Measurements from ENCODE around the gene PRXL2B. TPM values are rescaled to one million over a fixed set of nuclear protein-coding genes. Genes with fewer than 3 reads are reported as not detected.

The PRXL2B gene
- total RNA-seq, 2 experiments from 2014 or later: 17.0 to 22.2 TPM

DNA sequence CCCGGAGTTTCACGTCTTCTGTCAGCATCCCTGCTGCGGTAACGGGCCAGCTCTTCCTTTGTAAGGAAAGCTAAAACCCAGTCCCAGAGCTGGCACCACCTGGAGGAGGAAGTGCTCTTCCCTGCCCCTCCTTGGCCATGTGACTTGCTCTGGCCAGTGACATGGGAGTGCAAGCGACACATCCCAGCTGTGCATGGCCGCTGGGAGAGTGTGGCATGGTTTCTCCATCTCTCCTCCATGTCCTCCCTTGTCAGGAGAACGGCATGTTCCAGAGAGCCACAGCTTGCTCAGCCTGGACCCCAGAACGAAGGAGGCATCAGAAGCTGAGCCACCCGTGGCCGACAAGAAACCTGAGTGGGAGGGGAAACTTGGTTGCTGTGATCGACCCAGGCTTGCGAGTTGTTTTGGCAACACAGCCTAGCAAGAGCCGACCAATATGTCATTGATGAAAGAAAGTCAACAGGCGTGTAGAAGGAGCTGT lies 2.7 kb upstream of the PRXL2B start:
- DNase-seq: no peak
- Mint-ChIP-seq H3K27me3 (no peaks in the 10 kb centered on the region), H3K9me3 (no peaks in the 10 kb centered on the region), H3K4me1 (peaks cover 49% of the 10 kb centered on the region), H3K27ac (peak overlapping the region; percentile 93), H3K4me3 (peak overlapping the region; percentile 88), H3K36me3 (ENCODE audit: low read depth) (peaks cover 13% of the 10 kb centered on the region)
- ChIA-PET CTCF (interaction anchor here (2.7 to 4.6 kb wide), 5 partner anchors 23 to 168 kb away, joined by 18 to 32 read pairs (median 27); partner anchors contain the start of genes PANK4 and TNFRSF14), POLR2A (interaction anchor here (1.8 to 7.3 kb wide), 5 partner anchors 19 to 192 kb away, joined by 7 to 169 read pairs (median 26); partner anchors contain the start of genes MORN1, RER1 and TNFRSF14)

DNA sequence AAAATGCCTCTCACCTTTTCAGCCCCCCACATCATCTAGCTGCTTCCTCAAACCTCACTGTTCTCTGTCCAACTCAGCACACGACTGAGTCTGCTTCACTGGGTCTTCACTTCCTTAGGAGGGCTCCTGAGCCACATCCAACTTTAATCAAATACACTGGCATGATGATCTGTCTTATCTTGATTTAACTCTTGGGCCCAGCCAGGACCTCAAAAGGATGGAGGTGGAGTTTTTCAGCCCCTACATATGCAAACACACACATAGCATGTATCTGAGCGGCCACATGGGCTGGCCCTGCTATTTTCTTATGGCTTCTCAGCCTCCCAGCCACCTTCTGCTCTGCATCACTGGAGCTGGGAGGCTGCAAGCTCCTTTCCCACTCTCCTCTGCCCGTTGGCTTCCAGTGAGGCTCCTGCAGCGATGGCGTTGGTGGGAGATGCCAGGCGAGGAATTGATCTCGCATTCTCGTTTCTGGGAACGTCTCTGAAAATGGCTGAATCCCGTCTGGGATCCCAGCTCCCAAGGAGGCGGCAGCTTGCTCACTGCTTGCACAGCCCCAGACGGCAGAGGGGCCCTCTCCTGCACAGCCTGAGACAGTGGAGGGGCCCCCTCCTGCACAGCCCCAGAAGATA lies 1.8 kb upstream of the PRXL2B start:
- DNase-seq: no peak
- Mint-ChIP-seq H3K27ac (peak overlapping the region; percentile 93), H3K36me3 (ENCODE audit: low read depth) (peaks cover 15% of the 10 kb centered on the region), H3K4me3 (peak overlapping the region; percentile 88), H3K27me3 (no peaks in the 10 kb centered on the region), H3K4me1 (peaks cover 42% of the 10 kb centered on the region), H3K9me3 (no peaks in the 10 kb centered on the region)
- ChIA-PET CTCF (interaction anchor here (1.0 to 4.6 kb wide), 9 partner anchors 20 to 390 kb away, joined by 3 to 32 read pairs (median 18); partner anchors contain the start of genes FAAP20, MORN1, PANK4 and RER1), POLR2A (interaction anchor here (0.6 to 7.3 kb wide), 26 partner anchors 7 to 946 kb away, joined by 3 to 169 read pairs (median 6); partner anchors contain the start of genes FAAP20, MORN1, PANK4 and PEX10)

- Mint-ChIP-seq H3K4me1 (peaks cover 39% of the 10 kb centered on the region), H3K9me3 (no peaks in the 10 kb centered on the region), H3K36me3 (ENCODE audit: low read depth) (peaks cover 15% of the 10 kb centered on the region), H3K4me3 (peak overlapping the region; percentile 88), H3K27ac (peak overlapping the region; percentile 93), H3K27me3 (no peaks in the 10 kb centered on the region)
- DNase-seq: peak; percentile 76
- ChIA-PET CTCF (interaction anchor here (0.5 to 4.6 kb wide), 11 partner anchors 15 to 391 kb away, joined by 3 to 32 read pairs (median 8); partner anchors contain the start of genes FAAP20, MORN1, PANK4 and RER1), POLR2A (interaction anchor here (0.6 to 7.3 kb wide), 29 partner anchors 8 to 945 kb away, joined by 3 to 169 read pairs (median 5); partner anchors contain the start of genes FAAP20, MORN1, PANK4 and PEX10)
Observed at GRCh38 chr1:2585318-2586092, 1.1 kb upstream of the PRXL2B start.

- H3K36me3 Mint-ChIP-seq (ENCODE audit: low read depth): peaks cover 9% of the 10 kb centered on the region
- ChIA-PET POLR2A (interaction anchor here (0.6 to 7.3 kb wide), 9 partner anchors 9 to 702 kb away, joined by 3 to 169 read pairs (median 19); partner anchors contain the start of genes PANK4, PEX10 and TNFRSF14), CTCF (interaction anchor here (1.0 to 4.6 kb wide), 4 partner anchors 9 to 39 kb away, joined by 3 to 32 read pairs (median 18); partner anchors contain the start of gene TNFRSF14)
- no peaks in the 10 kb centered on the region for H3K9me3 Mint-ChIP-seq
- no peak overlapping the region for H3K27ac Mint-ChIP-seq
- H3K4me1 Mint-ChIP-seq: peaks cover 28% of the 10 kb centered on the region
- peak; percentile 43 for DNase-seq
- no peaks in the 10 kb centered on the region for H3K27me3 Mint-ChIP-seq
- H3K4me3 Mint-ChIP-seq: peak overlapping the region; percentile 88
Observed at GRCh38 chr1:2587071-2587859, 688 bp downstream of the PRXL2B start.

- DNase-seq: no peak
- ChIA-PET CTCF (interaction anchor here (1.0 to 4.6 kb wide), 4 partner anchors 10 to 40 kb away, joined by 3 to 32 read pairs (median 18); partner anchors contain the start of gene TNFRSF14), POLR2A (interaction anchor here (2.1 to 7.3 kb wide), 6 partner anchors 10 to 63 kb away, joined by 8 to 169 read pairs (median 37); partner anchors contain the start of genes PANK4 and TNFRSF14)
- Mint-ChIP-seq H3K4me3 (peak overlapping the region; percentile 88), H3K36me3 (ENCODE audit: low read depth) (peaks cover 8% of the 10 kb centered on the region), H3K9me3 (no peaks in the 10 kb centered on the region), H3K4me1 (peaks cover 28% of the 10 kb centered on the region), H3K27me3 (no peaks in the 10 kb centered on the region), H3K27ac (no peak overlapping the region)
Observed at GRCh38 chr1:2587860-2588571, 1.4 kb downstream of the PRXL2B start.

- H3K27me3 Mint-ChIP-seq: no peaks in the 10 kb centered on the region
- DNase-seq: no peak
- POLR2A ChIA-PET: interaction anchor here (3.9 to 7.3 kb wide), 2 partner anchors 11 to 32 kb away, joined by 44 to 169 read pairs; partner anchors contain the start of gene TNFRSF14
- H3K27ac Mint-ChIP-seq: no peak overlapping the region
- H3K4me1 Mint-ChIP-seq: peaks cover 21% of the 10 kb centered on the region
- H3K4me3 Mint-ChIP-seq: peak overlapping the region; percentile 21
- CTCF ChIA-PET: no interaction called here
- H3K36me3 Mint-ChIP-seq (ENCODE audit: low read depth): peaks cover 8% of the 10 kb centered on the region
- H3K9me3 Mint-ChIP-seq: no peaks in the 10 kb centered on the region
Observed at GRCh38 chr1:2588661-2589430, 2.3 kb downstream of the PRXL2B start.

GRCh38 chr1:2589431-2590232 lies 3.1 kb downstream of the PRXL2B start:
- H3K27ac Mint-ChIP-seq: no peak overlapping the region
- DNase-seq: no peak
- peaks cover 13% of the 10 kb centered on the region for H3K4me1 Mint-ChIP-seq
- no peaks in the 10 kb centered on the region for H3K27me3 Mint-ChIP-seq
- no peak overlapping the region for H3K4me3 Mint-ChIP-seq
- no peaks in the 10 kb centered on the region for H3K9me3 Mint-ChIP-seq
- peaks cover 5% of the 10 kb centered on the region for H3K36me3 Mint-ChIP-seq (ENCODE audit: low read depth)
- POLR2A ChIA-PET: no interaction called here
- CTCF ChIA-PET: no interaction called here

DNA sequence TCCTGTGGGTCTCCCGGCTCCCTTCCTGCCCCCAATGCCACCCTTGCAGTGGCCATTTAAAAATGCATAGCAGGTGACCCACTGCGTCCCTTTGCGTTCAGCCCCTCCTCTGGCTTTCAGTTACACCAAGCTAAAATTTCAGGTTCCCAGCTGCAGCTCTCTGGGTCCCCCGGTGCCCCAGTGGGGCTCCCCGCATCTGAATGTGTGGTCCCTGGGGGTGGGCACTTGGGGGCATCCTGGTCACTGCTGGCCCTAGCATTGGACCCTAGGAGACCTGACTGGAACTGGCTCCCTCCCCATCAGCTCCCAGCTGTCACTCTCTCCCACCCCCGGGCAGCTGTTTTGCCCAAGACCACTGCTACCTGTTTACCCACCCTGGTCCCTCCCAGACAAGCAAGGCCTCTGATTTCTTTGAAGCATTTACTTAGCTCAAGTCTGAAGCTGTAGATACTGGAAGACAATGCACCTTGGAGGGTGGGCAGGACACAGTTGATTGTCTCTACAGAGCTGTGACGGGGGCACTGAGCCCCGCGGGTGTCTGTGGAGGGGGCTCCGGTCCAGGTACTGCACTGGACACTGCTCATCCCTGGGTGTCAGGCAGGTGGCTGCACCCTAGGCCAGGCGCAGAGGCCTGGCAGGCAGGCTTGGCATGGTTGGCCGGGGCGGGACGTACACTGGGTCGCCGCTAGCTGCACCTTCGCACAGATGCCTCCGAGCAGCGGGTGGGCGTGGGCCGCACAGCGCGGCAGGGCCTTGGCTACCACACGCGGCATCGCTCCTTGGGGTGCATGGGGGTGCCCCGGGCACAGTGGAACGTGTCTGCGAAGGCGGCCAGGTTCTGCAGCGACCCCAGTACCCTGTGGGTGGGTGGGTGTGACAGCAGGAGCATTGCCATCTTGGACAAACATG lies 3.9 kb downstream of the PRXL2B start:
- H3K4me1 Mint-ChIP-seq: peaks cover 6% of the 10 kb centered on the region
- POLR2A ChIA-PET: no interaction called here
- H3K27me3 Mint-ChIP-seq: no peaks in the 10 kb centered on the region
- CTCF ChIA-PET: no interaction called here
- no peak for DNase-seq
- H3K36me3 Mint-ChIP-seq (ENCODE audit: low read depth): peaks cover 3% of the 10 kb centered on the region
- no peak overlapping the region for H3K27ac Mint-ChIP-seq
- no peak overlapping the region for H3K4me3 Mint-ChIP-seq
- no peaks in the 10 kb centered on the region for H3K9me3 Mint-ChIP-seq

DNA sequence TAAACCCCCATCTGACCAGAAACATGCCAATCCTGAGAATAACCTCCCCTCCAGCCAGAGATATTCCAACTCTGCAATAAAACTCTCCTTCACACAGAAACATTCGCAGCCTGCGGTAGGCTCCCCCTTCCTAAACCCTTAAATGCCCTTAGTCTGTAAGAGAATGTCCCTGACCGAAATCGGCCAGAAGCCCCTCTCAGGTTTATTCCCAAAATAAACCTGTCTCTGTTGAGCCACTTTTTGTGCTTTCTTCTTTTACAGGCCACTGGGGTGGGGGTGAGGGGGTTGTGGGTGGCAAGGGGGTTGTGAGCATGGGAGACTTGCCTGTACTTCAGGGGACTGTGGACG lies 4.6 kb downstream of the PRXL2B start:
- ChIA-PET CTCF (no interaction called here), POLR2A (no interaction called here)
- Mint-ChIP-seq H3K27me3 (no peaks in the 10 kb centered on the region), H3K36me3 (ENCODE audit: low read depth) (peaks cover 3% of the 10 kb centered on the region), H3K4me1 (peaks cover 5% of the 10 kb centered on the region), H3K4me3 (no peak overlapping the region), H3K27ac (no peak overlapping the region), H3K9me3 (no peaks in the 10 kb centered on the region)
- no peak for DNase-seq

DNA sequence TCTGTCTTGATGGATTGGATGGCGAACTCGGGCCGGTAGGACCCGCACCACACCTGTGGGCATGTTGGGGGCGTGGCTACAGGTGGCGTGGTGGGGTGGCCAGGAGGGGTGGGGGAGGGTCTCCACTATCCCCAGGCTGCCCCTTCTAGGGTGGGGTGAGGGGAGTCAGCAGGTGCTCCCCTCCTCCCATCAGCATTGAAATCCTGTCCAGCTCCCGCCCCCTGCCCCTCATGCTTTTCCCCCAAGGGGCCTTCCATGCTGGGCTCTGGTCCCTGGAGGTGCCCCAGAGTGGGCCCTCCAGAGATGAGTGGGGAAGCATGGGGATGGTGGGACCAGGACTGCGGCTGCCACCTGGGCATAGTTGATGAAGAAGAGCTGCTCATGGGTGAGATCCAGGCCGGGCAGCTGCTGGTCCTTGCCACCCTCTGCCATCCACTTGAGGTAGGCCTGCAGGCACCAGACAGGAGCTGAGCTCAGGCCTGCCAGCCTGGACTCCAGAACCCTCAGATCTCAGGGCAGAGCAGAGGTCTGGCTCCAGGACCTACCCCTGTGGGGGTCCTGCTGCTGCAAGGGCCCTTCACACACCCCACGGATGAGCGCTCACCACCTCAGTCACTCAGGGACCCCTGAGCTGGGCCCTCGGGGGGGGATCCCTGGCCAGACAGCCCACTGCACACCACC lies 5.1 kb downstream of the PRXL2B start:
- POLR2A ChIA-PET: no interaction called here
- H3K9me3 Mint-ChIP-seq: no peaks in the 10 kb centered on the region

More for the DNA sequence above, 5.1 kb downstream of the PRXL2B start:
- H3K4me1 Mint-ChIP-seq: peaks cover 5% of the 10 kb centered on the region
- CTCF ChIA-PET: no interaction called here
- no peak overlapping the region for H3K27ac Mint-ChIP-seq
- no peak for DNase-seq
- H3K36me3 Mint-ChIP-seq (ENCODE audit: low read depth): peaks cover 3% of the 10 kb centered on the region
- H3K4me3 Mint-ChIP-seq: no peak overlapping the region
- H3K27me3 Mint-ChIP-seq: no peaks in the 10 kb centered on the region
